Liver (tissue), 9 donors: Measurements from ENCODE around the gene EIF2AK3. TPM values are rescaled to one million over a fixed set of nuclear protein-coding genes. Genes with fewer than 3 reads are reported as not detected.

Source experiments
- DNase-seq: peaks from one replicate; pipeline ENCODE4 v3.0.0-alpha.2; 2017; ENCODE audit warnings: low spot score
- H3K27ac ChIP-seq, 2 donors: one replicate each; pipeline ENCODE4 v1.7.0; 2013; ENCODE audit warnings: inconsistent platforms in 2 of 2, low read length in 2 of 2, control low read depth in 1 of 2, low read depth in 1 of 2, mild to moderate bottlenecking in 1 of 2
- H3K27me3 ChIP-seq, 4 donors: one replicate each; pipeline versions ENCODE4 v1.6.1 to v1.7.0; 2013; ENCODE audit warnings: low read length in 3 of 4, inconsistent platforms in 1 of 4, mild to moderate bottlenecking in 1 of 4, moderate library complexity in 1 of 4; ENCODE audit not compliant: control insufficient read depth in 4 of 4, insufficient read depth in 4 of 4
- H3K36me3 ChIP-seq, 4 donors: one replicate each; pipeline versions ENCODE4 v1.6.1 to v1.7.0; 2013; ENCODE audit warnings: low read length in 3 of 4, mild to moderate bottlenecking in 3 of 4, low read depth in 1 of 4, moderate library complexity in 1 of 4; ENCODE audit not compliant: control insufficient read depth in 4 of 4, insufficient read depth in 3 of 4
- H3K4me1 ChIP-seq, 4 donors: one replicate each; pipeline versions ENCODE4 v1.6.1 to v1.7.0; 2013; ENCODE audit warnings: low read length in 3 of 4, mild to moderate bottlenecking in 3 of 4, moderate library complexity in 1 of 4; ENCODE audit not compliant: control insufficient read depth in 4 of 4, insufficient read depth in 4 of 4
- H3K4me3 ChIP-seq, 3 donors: one replicate each; pipeline versions ENCODE4 v1.6.1 to v1.7.0; 2013; ENCODE audit warnings: low read length in 3 of 3, control low read depth in 1 of 3, low read depth in 1 of 3, mild to moderate bottlenecking in 1 of 3
- H3K9ac ChIP-seq, 2 donors: one replicate each; pipeline ENCODE4 v1.7.0; 2013; ENCODE audit warnings: low read length in 2 of 2, mild to moderate bottlenecking in 2 of 2, moderate library complexity in 2 of 2, control low read depth in 1 of 2, low read depth in 1 of 2
- H3K9me3 ChIP-seq, 4 donors: one replicate each; pipeline versions ENCODE4 v1.6.1 to v1.7.0; 2013; ENCODE audit warnings: low read length in 3 of 4; ENCODE audit not compliant: control insufficient read depth in 4 of 4
- ATF3 ChIP-seq: IDR thresholded peaks from 2 replicates; pipeline ENCODE4 v1.6.1; 2016; ENCODE audit warnings: antibody characterized with exemption
- CTCF ChIP-seq: fragments of 150-350 bp; IDR thresholded peaks from 2 replicates; pipeline ENCODE4 v1.5.1; 2017; ENCODE audit warnings: improper control_type of control experiment, low read depth, low read length; ENCODE audit not compliant: missing input control
- EGR1 ChIP-seq, 2 donors: IDR thresholded peaks; 2 replicates each; pipeline ENCODE4 v1.6.1; 2016 to 2018; ENCODE audit warnings: antibody characterized with exemption in 2 of 2, low read depth in 2 of 2
- FOXA1 ChIP-seq: IDR thresholded peaks from 2 replicates; pipeline ENCODE4 v1.6.1; 2016; ENCODE audit warnings: antibody characterized with exemption
- FOXA2 ChIP-seq: IDR thresholded peaks from 2 replicates; pipeline ENCODE4 v1.6.1; 2016; ENCODE audit warnings: antibody characterized with exemption
- GABPA ChIP-seq, 2 donors: IDR thresholded peaks in 1 of 2; conservative IDR thresholded peaks in 1 of 2; 2 replicates each; pipeline ENCODE4 v1.6.1; 2016; ENCODE audit warnings: antibody characterized with exemption in 2 of 2, mild to moderate bottlenecking in 1 of 2, moderate library complexity in 1 of 2
- HNF4A ChIP-seq, 2 donors: conservative IDR thresholded peaks; 2 replicates each; pipeline ENCODE4 v1.6.1; 2016; ENCODE audit warnings: antibody characterized with exemption in 2 of 2, mild to moderate bottlenecking in 2 of 2
- HNF4G ChIP-seq: IDR thresholded peaks from 2 replicates; pipeline ENCODE4 v1.6.1; 2016; ENCODE audit warnings: antibody characterized with exemption
- JUND ChIP-seq, 2 donors: IDR thresholded peaks; 2 replicates each; pipeline ENCODE4 v1.6.1; 2016; ENCODE audit warnings: antibody characterized with exemption in 2 of 2
- MAX ChIP-seq: IDR thresholded peaks from 2 replicates; pipeline ENCODE4 v1.6.1; 2016; ENCODE audit warnings: antibody characterized with exemption
- NR2F2 ChIP-seq: IDR thresholded peaks from 2 replicates; pipeline ENCODE4 v1.6.1; 2016; ENCODE audit warnings: antibody characterized with exemption
- RAD21 ChIP-seq, 2 donors: IDR thresholded peaks; 2 replicates each; pipeline ENCODE4 v1.6.1; 2016; ENCODE audit warnings: antibody characterized with exemption in 2 of 2, mild to moderate bottlenecking in 2 of 2
- REST ChIP-seq: IDR thresholded peaks from 2 replicates; pipeline ENCODE4 v1.6.1; 2016; ENCODE audit warnings: antibody characterized with exemption, mild to moderate bottlenecking
- RXRA ChIP-seq, 2 donors: IDR thresholded peaks; 2 replicates each; pipeline ENCODE4 v1.6.1; 2017 to 2018; ENCODE audit warnings: antibody characterized with exemption in 2 of 2, mild to moderate bottlenecking in 1 of 2
- SP1 ChIP-seq: IDR thresholded peaks from 2 replicates; pipeline ENCODE4 v1.6.1; 2018; ENCODE audit warnings: antibody characterized with exemption, mild to moderate bottlenecking
- TAF1 ChIP-seq: conservative IDR thresholded peaks from 2 replicates; pipeline ENCODE4 v1.6.1; 2016; ENCODE audit warnings: antibody characterized with exemption, mild to moderate bottlenecking
- YY1 ChIP-seq: IDR thresholded peaks from 2 replicates; pipeline ENCODE4 v1.6.1; 2016; ENCODE audit warnings: antibody characterized with exemption, mild to moderate bottlenecking
- ZBTB33 ChIP-seq: IDR thresholded peaks from 2 replicates; pipeline ENCODE4 v1.6.1; 2016; ENCODE audit warnings: antibody characterized with exemption
- WGBS: extraction: QIAGEN DNeasy Blood & Tissue Kit; methylation state at CpG from one replicate; pipeline ENCODE4 v1.1.7; 2013; 5-methylcytosine and 5-hydroxymethylcytosine counted together
- polyA plus RNA-seq, 2 donors: library from polyadenylated mRNA; stranded (reverse) in 1 of 2; unstranded in 1 of 2; fragments of 200-250 nt in 1 of 2; fragments of >200 nt in 1 of 2; fragmentation: Nextera tagmentation in 1 of 2; extraction: Ambion mirVana in 1 of 2; gene quantifications; one replicate each; pipeline versions ENCODE4 v1.2.1 to v1.2.3, GENCODE V29; 2013 to 2015
- total RNA-seq, 2 donors: library from RNA; depleted of rRNA; stranded (reverse); fragments of >200 nt; gene quantifications; one replicate each; pipeline ENCODE4 v1.2.3, GENCODE V29; 2014
- donor health status: healthy.
- donor health status: healthy.
- donor health status: healthy.
- donor health status: healthy.
- donor health status: healthy.

EIF2AK3 gene
- total and polyA plus RNA-seq, 4 donors = 2.9 to 31.5 (median 9.2) TPM

GRCh38 chr2:88654714-88655113 is 27.4 kb upstream of the EIF2AK3 start:
- Histone ChIP-seq H3K36me3 (no peaks in the 10 kb centered on the region), H3K4me1 (no peaks in the 10 kb centered on the region), H3K27ac (no peak overlapping the region), H3K9ac (no peak overlapping the region), H3K27me3 (no peaks in the 10 kb centered on the region), H3K4me3 (no peak overlapping the region), H3K9me3 (no peaks in the 10 kb centered on the region)
- WGBS = 77% methylated on average over 2 of the region's 2 CpGs
- TF ChIP-seq RXRA (IDR thresholded peaks at IDR 0.05) (no peak), FOXA1 (no peak), REST (no peak), MAX (no peak), RAD21 (IDR thresholded peaks at IDR 0.05) (no peak), GABPA (IDR thresholded peaks at IDR 0.05 in 1 of 2, conservative IDR thresholded peaks at IDR 0.05 in 1 of 2) (no peak), NR2F2 (no peak), JUND (IDR thresholded peaks at IDR 0.05) (no peak), HNF4G (no peak), ZBTB33 (no peak), FOXA2 (no peak), ATF3 (no peak), HNF4A (conservative IDR thresholded peaks at IDR 0.05) (no peak), YY1 (no peak), TAF1 (no peak), EGR1 (IDR thresholded peaks at IDR 0.05; ENCODE audit: low read depth in 2 of 2) (no peak), CTCF (no peak), SP1 (no peak)
- no peak for DNase-seq

GRCh38 chr2:88651646-88652045 is 24.4 kb upstream of the EIF2AK3 start:
- no peaks in the 10 kb centered on the region for H3K4me1 ChIP-seq
- no peaks in the 10 kb centered on the region for H3K27me3 ChIP-seq
- WGBS = 95% methylated on average over 1 of the region's 1 CpG
- H3K36me3 ChIP-seq = no peaks in the 10 kb centered on the region
- DNase-seq = no peak
- H3K4me3 ChIP-seq = no peak overlapping the region
- no peak overlapping the region for H3K9ac ChIP-seq
- H3K9me3 ChIP-seq = no peaks in the 10 kb centered on the region
- no peak overlapping the region for H3K27ac ChIP-seq
- TF ChIP-seq RAD21 (IDR thresholded peaks at IDR 0.05) (no peak), HNF4A (conservative IDR thresholded peaks at IDR 0.05) (no peak), ZBTB33 (no peak), ATF3 (no peak), JUND (IDR thresholded peaks at IDR 0.05) (no peak), CTCF (no peak)
